GM10248 (cell line): ENCODE measurements around the gene MED27.

Experiments
- CTCF ChIA-PET: fragments of 300-600 bp; sonication (Branson Sonifier 250); formaldehyde crosslinking; extraction: SDS; loops from one replicate; lab custom pipeline; 2021; ENCODE audit warnings: antibody characterized with exemption; lab: Yijun Ruan, JAX
- POLR2A ChIA-PET: fragments of 350-650 bp; sonication (Branson Sonifier 250); formaldehyde crosslinking; extraction: SDS; loops from one replicate; lab custom pipeline; 2020; ENCODE audit warnings: antibody characterized with exemption; lab: Yijun Ruan, JAX
- DNase-seq: peaks from one replicate; pipeline ENCODE4 v3.0.0; 2012; ENCODE audit errors: extremely low spot score
- CTCF ChIP-seq: IDR thresholded peaks from 2 replicates; pipeline ENCODE4 v1.5.1; 2012; ENCODE audit warnings: mild to moderate bottlenecking, low read depth; ENCODE audit errors: extremely low read depth, missing control alignments, control extremely low read depth

Gene MED27

DNA sequence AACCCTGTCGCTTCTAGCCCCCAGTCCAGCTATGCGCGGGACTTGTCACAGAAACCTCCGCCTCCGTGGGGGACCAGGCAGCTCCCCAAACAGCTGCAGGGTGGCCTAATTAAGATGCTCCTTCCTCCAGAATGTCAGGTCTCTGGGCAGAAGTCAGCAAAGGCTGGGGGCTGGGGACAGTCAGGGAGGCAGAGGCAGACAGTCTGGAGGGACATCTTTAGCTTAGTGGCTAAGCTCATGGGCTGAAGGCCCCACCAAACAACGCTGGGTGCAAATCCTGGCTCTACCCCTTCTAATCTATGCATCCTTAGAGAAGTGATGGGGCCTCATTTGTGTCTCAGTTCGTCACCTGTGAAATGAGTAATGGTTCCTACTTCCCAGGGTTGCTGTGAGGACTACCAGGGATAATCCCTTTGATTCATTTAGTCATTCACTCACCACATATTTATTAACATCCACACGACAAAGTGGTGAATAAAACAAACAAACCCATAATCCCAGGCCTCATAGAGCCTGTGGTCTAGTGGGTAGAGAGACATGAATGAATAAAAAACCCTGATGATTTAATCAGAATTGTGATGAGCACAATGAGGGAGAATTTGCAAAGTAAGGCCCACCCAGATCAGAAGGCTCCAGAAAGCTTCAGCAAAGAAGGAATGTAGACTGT, 20.2 kb upstream of the MED27 start:
- POLR2A ChIA-PET, result no interaction called here
- TF ChIP-seq CTCF, result no peak
- CTCF ChIA-PET, result interaction anchor here (1.1 kb wide), 1 partner anchor 16 kb away, joined by 3 read pairs; no protein-coding TSS in a partner anchor
- DNase-seq, result no peak

GRCh38 chr9:132099167-132099566, 19.5 kb upstream of the MED27 start:
- POLR2A ChIA-PET, result no interaction called here
- DNase-seq, result no peak
- TF ChIP-seq CTCF, result no peak
- CTCF ChIA-PET, result interaction anchor here (1.1 kb wide), 1 partner anchor 15 kb away, joined by 3 read pairs; no protein-coding TSS in a partner anchor

DNA sequence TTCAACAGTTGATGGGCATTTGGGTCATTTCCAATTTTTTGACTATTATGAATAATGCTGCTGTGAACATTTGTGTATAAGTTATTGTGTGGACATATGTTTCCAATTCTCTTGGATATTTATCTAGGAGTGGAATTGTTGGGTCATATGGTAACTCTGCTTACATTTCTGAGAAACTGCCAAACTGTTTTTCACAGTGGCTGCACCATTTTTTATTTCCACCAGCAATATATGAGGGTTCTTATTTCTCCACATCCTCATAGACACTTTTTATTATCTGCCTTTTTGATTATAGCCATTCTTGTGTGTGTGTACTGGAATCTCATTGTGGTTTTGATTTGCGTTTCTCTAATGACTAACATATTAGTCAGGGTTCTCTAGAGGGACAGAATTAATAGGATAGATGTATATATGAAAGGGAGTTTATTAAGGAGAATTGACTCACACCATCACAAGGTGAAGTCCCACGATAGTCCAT, 14.7 kb upstream of the MED27 start:
- ChIA-PET CTCF (no interaction called here), POLR2A (no interaction called here)
- TF ChIP-seq CTCF, result no peak
- no peak for DNase-seq

DNA sequence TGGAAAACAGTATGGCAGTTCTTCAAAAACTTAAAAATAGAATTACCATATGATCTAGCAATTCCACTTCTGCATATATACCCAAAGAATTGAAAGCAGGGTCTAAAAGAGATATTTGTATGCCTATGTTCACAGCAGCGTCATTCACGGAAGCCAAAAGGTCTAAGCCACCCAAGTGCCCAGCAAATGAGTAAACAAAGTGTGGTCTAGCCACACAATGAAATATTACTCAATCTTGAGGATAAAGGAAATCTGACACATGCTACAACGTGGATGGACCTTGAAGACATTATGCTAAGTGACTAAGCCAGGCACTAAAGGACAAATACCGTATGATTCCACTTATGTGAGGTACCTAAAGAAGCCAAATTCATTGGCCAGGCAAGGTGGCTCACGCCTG, 11.1 kb upstream of the MED27 start:
- CTCF ChIA-PET, result no interaction called here
- POLR2A ChIA-PET, result no interaction called here
- no peak for DNase-seq
- no peak for TF ChIP-seq CTCF

DNA sequence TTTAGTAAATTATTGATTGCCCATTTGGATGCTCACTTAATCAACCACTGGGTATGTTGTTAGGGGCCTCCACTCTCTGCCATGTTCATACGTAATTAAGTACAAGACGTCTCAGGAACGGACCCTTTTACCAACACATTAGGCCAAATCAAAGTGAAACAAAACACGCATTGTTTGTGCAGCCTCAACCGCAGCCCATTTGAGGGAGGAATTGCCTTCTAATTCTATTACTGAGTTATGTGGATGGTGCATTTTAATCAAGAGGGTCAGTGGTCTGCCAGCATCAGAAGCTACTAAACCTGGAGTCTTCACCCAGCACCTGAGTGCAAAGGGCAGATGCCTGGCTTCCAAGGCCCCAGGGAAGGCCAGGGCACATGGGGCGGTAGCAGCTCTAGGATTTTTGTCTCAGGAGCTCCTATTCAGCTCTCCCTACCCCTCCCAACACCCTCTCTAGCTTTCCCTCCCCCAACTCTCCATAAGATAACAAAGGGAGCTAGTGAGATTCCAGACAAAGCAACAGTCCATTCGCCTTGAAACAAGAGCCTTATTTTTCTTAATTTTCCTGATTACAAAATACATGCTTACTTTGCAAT, 7.9 kb upstream of the MED27 start:
- TF ChIP-seq CTCF, result no peak
- ChIA-PET POLR2A (no interaction called here), CTCF (interaction anchor here (1.0 kb wide), 1 partner anchor 26 kb away, joined by 4 read pairs; no protein-coding TSS in a partner anchor)
- DNase-seq, result no peak

DNA sequence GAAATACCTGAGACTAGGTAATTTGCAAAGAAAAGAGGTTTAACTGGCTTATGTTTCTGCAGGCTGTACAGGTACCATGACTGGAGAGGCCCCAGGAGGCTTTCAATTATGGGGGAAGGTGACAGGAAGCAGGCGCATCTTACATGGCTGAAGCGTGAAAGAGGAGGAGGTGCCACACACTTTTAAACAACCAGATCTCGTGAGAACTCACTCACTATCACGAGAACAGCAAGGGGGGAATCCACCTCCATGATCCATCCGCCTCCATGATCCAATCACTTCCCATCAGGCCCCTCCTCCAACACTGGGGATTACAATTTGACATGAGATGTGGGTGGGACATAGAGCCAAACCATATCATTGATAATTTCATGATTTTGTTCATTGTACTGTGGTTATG, 2.5 kb upstream of the MED27 start:
- no peak for DNase-seq
- no peak for TF ChIP-seq CTCF
- CTCF ChIA-PET, result no interaction called here
- POLR2A ChIA-PET, result no interaction called here
